ENCODE data around the gene KCNIP4. TPM values are rescaled to one million over a fixed set of nuclear protein-coding genes. Genes with fewer than 3 reads are reported as not detected.
"Not testable (repeated sequence)": the region's sequence is repeated elsewhere in the genome, so short reads cannot be mapped to it uniquely, and the experiment has no call there.

Gene KCNIP4
- total RNA-seq, 1 donor from 2014 or later, result 0.53 TPM

DNA sequence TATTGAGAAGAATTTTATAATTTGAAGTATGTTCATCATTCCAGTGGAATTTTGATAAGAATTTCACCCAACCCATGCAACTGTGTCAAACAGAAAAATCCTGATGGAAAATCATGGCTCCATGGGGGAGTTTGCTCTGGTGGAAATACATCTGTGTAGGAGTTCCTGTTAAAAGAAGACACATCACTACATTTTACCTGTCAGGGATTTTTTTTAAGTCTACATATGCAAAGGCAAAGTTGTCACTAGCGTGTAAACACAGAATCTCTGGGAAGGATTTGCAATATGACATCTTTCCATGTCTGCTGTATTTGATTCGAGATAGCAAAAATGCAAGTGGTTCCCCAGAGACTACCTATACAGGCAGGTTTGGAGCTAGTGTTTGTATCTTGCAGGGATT lies 581.0 kb downstream of the KCNIP4 start:
- no peak for DNase-seq (ENCODE audit: low read depth)
- Histone ChIP-seq H3K36me3 (ENCODE audit: control insufficient read depth, insufficient read depth, low read length) (no peaks in the 10 kb centered on the region), H3K27me3 (ENCODE audit: control insufficient read depth, insufficient read depth, low read length) (no peaks in the 10 kb centered on the region), H3K4me3 (ENCODE audit: low read depth, low read length) (no peak overlapping the region)
- no peak for FAIRE-seq
- TF ChIP-seq, protein P1, sequence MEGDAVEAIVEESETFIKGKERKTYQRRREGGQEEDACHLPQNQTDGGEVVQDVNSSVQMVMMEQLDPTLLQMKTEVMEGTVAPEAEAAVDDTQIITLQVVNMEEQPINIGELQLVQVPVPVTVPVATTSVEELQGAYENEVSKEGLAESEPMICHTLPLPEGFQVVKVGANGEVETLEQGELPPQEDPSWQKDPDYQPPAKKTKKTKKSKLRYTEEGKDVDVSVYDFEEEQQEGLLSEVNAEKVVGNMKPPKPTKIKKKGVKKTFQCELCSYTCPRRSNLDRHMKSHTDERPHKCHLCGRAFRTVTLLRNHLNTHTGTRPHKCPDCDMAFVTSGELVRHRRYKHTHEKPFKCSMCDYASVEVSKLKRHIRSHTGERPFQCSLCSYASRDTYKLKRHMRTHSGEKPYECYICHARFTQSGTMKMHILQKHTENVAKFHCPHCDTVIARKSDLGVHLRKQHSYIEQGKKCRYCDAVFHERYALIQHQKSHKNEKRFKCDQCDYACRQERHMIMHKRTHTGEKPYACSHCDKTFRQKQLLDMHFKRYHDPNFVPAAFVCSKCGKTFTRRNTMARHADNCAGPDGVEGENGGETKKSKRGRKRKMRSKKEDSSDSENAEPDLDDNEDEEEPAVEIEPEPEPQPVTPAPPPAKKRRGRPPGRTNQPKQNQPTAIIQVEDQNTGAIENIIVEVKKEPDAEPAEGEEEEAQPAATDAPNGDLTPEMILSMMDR (IDR thresholded peaks at IDR 0.05; ENCODE audit: insufficient read depth, low read length, severe bottlenecking), result no peak

DNA sequence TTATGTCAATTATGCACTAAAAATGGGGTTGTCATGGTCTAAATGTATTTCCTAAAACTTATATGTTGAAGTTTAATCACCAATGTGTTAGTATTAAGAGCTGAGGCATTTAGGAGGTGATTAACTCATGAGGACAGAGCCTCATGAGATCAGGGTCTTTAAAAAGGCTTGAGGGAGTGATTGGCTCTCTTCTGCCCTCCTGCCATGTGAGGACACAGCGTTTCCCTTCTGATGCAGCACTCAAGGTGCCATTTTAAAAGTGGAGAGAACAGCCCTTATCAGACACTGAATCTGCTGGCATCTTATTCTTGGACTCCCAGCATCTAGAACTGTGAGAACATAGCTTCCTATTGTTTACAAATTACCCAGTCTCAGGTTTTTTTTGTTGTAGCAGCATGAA lies 581.7 kb downstream of the KCNIP4 start:
- Histone ChIP-seq H3K27me3 (ENCODE audit: control insufficient read depth, insufficient read depth, low read length) (no peaks in the 10 kb centered on the region), H3K36me3 (ENCODE audit: control insufficient read depth, insufficient read depth, low read length) (no peaks in the 10 kb centered on the region), H3K4me3 (ENCODE audit: low read depth, low read length) (no peak overlapping the region)
- TF ChIP-seq, protein P1 (IDR thresholded peaks at IDR 0.05; ENCODE audit: insufficient read depth, low read length, severe bottlenecking), result no peak
- no peak for FAIRE-seq
- no peak for DNase-seq (ENCODE audit: low read depth)

DNA sequence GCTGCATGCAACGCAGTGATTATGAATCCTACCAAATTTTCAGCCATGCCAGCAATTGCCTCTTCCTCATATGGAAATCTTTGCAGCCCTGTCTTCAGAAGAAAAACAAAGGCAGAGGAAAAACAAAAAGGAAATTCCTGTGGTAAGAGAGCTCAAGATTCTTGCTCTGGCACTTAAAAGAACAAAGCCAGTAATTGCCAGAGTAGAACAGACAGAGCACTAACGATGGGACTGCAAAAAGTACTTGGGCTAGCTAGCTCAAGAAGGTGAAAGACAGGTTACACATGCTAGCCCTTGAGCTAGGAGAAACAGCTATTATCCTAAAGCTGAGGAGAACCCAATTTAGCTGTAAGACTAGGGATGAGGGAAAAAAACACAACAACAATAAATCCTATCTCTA lies 582.3 kb downstream of the KCNIP4 start:
- H3K36me3 ChIP-seq (ENCODE audit: control insufficient read depth, insufficient read depth, low read length), result no peaks in the 10 kb centered on the region
- FAIRE-seq, result no peak
- TF ChIP-seq, protein P1 (IDR thresholded peaks at IDR 0.05; ENCODE audit: insufficient read depth, low read length, severe bottlenecking), result no peak
- no peaks in the 10 kb centered on the region for H3K27me3 ChIP-seq (ENCODE audit: control insufficient read depth, insufficient read depth, low read length)
- no peak for DNase-seq (ENCODE audit: low read depth)
- H3K4me3 ChIP-seq (ENCODE audit: low read depth, low read length), result no peak overlapping the region

DNA sequence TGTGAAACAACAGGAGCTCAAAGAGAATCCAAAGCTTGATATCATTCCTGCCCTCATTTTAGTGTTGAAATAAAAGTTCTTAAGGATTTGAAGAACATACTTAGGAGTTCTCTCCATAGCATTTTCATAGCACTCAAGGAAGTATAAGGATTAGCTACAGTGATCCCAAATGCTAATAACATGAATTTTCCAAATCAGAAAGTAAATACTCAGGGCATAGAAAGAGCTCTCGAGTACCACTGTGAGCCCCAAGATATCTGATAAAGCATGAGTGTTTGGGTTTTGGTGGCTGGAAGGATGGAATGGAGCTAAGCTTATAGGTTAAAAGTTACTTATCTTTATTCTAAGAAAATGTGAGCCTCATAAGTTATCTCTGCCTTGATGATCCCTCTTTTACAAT lies 584.9 kb downstream of the KCNIP4 start:
- no peak for FAIRE-seq
- no peak for DNase-seq (ENCODE audit: low read depth)
- TF ChIP-seq, protein P1 (IDR thresholded peaks at IDR 0.05; ENCODE audit: insufficient read depth, low read length, severe bottlenecking), result no peak
- no peak overlapping the region for H3K4me3 ChIP-seq (ENCODE audit: low read depth, low read length)
- H3K27me3 ChIP-seq (ENCODE audit: control insufficient read depth, insufficient read depth, low read length), result no peaks in the 10 kb centered on the region
- no peaks in the 10 kb centered on the region for H3K36me3 ChIP-seq (ENCODE audit: control insufficient read depth, insufficient read depth, low read length)

DNA sequence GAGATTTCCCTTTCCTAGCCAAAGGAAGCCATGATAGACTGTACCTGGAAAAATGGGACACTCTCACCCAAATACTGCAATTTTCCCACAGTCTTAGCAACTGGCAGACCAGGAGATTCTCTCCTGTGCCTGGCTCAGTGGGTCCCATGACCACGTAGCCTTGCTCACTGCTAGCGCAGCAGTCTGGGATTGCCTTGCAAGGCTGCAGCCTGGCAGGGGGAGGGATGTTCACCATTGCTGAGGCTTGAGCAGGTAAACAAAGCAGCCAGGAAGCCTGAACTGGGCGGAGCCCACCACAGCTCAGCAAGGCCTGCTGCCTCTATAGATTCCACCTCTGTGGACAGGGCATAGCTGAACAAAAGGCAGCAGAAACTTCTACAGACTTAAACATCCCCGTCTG lies 596.2 kb downstream of the KCNIP4 start:
- DNase-seq (ENCODE audit: low read depth); H3K27me3 ChIP-seq (ENCODE audit: control insufficient read depth, insufficient read depth, low read length); H3K36me3 ChIP-seq (ENCODE audit: control insufficient read depth, insufficient read depth, low read length); H3K4me3 ChIP-seq (ENCODE audit: low read depth, low read length); FAIRE-seq: not testable (repeated sequence)

DNA sequence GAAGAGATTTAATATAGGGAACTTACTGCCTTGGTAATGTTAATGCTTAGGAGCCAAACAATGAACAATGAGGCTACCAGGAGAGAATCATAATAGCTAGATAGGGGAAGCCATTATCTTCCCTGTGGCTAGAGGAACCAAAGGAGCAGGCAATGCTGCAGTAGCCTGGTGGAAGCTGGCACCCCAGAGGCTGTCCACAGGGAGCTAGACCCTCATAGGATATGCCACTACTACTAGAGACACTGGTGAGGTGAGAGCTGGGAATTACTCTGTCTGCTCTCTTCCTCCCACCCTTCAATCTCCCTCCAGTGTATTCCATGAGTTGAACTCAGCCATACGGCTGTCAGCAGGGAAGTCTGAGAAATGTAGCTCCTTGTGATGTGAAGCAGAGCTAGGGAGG lies 601.4 kb downstream of the KCNIP4 start:
- no peaks in the 10 kb centered on the region for H3K36me3 ChIP-seq (ENCODE audit: control insufficient read depth, insufficient read depth, low read length)
- no peak overlapping the region for H3K4me3 ChIP-seq (ENCODE audit: low read depth, low read length)
- no peak for FAIRE-seq
- DNase-seq (ENCODE audit: low read depth), result no peak
- no peaks in the 10 kb centered on the region for H3K27me3 ChIP-seq (ENCODE audit: control insufficient read depth, insufficient read depth, low read length)
- TF ChIP-seq, protein P1 (IDR thresholded peaks at IDR 0.05; ENCODE audit: insufficient read depth, low read length, severe bottlenecking), result no peak

All from bronchial epithelial cell (primary cell).